Neural progenitor cell (in vitro differentiated cells): Measurements from ENCODE around the gene PHLDB2. TPM values are rescaled to one million over a fixed set of nuclear protein-coding genes. Genes with fewer than 3 reads are reported as not detected.

ENCODE experiments used
- DNase-seq: peaks from one replicate; pipeline ENCODE4 v3.0.0-alpha.2; 2016; ENCODE audit warnings: low spot score
- H2AFZ ChIP-seq: fragments of 200-600 bp; sonication (generic); replicated peaks from 2 replicates; pipeline ENCODE4 v1.6.1; 2016; ENCODE audit warnings: antibody characterized with exemption
- H3F3A ChIP-seq: fragments of 200-600 bp; sonication (generic); 2 replicates; pipeline ENCODE4 v1.6.1; 2016; ENCODE audit warnings: antibody characterized with exemption, low read depth
- H3K27ac ChIP-seq: fragments of 200-600 bp; sonication (generic); 2 replicates; pipeline ENCODE4 v1.5.1; 2016; ENCODE audit warnings: mild to moderate bottlenecking
- H3K27me3 ChIP-seq: fragments of 200-600 bp; sonication (generic); 2 replicates; pipeline ENCODE4 v1.6.1; 2016; ENCODE audit warnings: mild to moderate bottlenecking, moderate library complexity
- H3K36me3 ChIP-seq: fragments of 200-600 bp; sonication (generic); 2 replicates; pipeline ENCODE4 v1.5.1; 2016
- H3K4me1 ChIP-seq: fragments of 200-600 bp; sonication (generic); 2 replicates; pipeline ENCODE4 v1.6.1; 2016; ENCODE audit warnings: mixed run types
- H3K4me2 ChIP-seq: fragments of 200-600 bp; sonication (generic); 2 replicates; pipeline ENCODE4 v1.6.1; 2016
- H3K4me3 ChIP-seq: fragments of 200-600 bp; sonication (generic); 2 replicates; pipeline ENCODE4 v1.5.1; 2016
- H3K79me2 ChIP-seq: fragments of 200-600 bp; sonication (generic); 2 replicates; pipeline ENCODE4 v1.6.1; 2016; ENCODE audit warnings: low read depth
- H3K9ac ChIP-seq: fragments of 200-600 bp; sonication (generic); 2 replicates; pipeline ENCODE4 v1.6.1; 2016
- H3K9me3 ChIP-seq: fragments of 200-600 bp; sonication (generic); 2 replicates; pipeline ENCODE4 v1.5.1; 2016; ENCODE audit warnings: low read depth
- H4K20me1 ChIP-seq: fragments of 200-600 bp; sonication (generic); 2 replicates; pipeline ENCODE4 v1.6.1; 2016; ENCODE audit warnings: low read depth
- H3K27ac Mint-ChIP-seq: 3 replicates; pipeline ENCODE4 v1.8.0; 2021; ENCODE audit warnings: mixed read lengths
- H3K27me3 Mint-ChIP-seq: 2 replicates; pipeline ENCODE4 v1.8.0; 2022; ENCODE audit warnings: low read depth, mild to moderate bottlenecking, inconsistent platforms, moderate library complexity, mixed read lengths; ENCODE audit not compliant: insufficient read depth
- H3K36me3 Mint-ChIP-seq: 3 replicates; pipeline ENCODE4 v1.8.0; 2021; ENCODE audit warnings: mixed read lengths
- H3K4me1 Mint-ChIP-seq: 3 replicates; pipeline ENCODE4 v1.8.0; 2021; ENCODE audit warnings: mixed read lengths
- H3K4me3 Mint-ChIP-seq: 3 replicates; pipeline ENCODE4 v1.8.0; 2021; ENCODE audit warnings: mild to moderate bottlenecking, moderate library complexity, mixed read lengths
- H3K9me3 Mint-ChIP-seq: 3 replicates; pipeline ENCODE4 v1.8.0; 2020; ENCODE audit warnings: mixed read lengths
- EZH2 ChIP-seq: fragments of 200-600 bp; sonication (generic); IDR thresholded peaks from 2 replicates; pipeline ENCODE4 v1.6.1; 2017; ENCODE audit warnings: antibody characterized with exemption, mild to moderate bottlenecking, moderate library complexity
- EZH2phosphoT487 ChIP-seq: fragments of 200-600 bp; sonication (generic); IDR thresholded peaks from 2 replicates; pipeline ENCODE4 v1.6.1; 2017; ENCODE audit warnings: antibody characterized with exemption
- total RNA-seq: library from RNA; depleted of rRNA; stranded (reverse); fragments of >200 nt; gene quantifications from 2 replicates; pipeline ENCODE4 v1.2.3, GENCODE V29; 2015; ENCODE audit warnings: low replicate concordance
- TF ChIP-seq, protein P1 (sequence below): fragments of 200-600 bp; sonication (generic); IDR thresholded peaks from 2 replicates; pipeline ENCODE4 v1.5.1; 2017; ENCODE audit warnings: antibody characterized with exemption, mild to moderate bottlenecking

PHLDB2 gene
- total RNA-seq, result 12.8 and 15.9 TPM in 2 replicates

DNA sequence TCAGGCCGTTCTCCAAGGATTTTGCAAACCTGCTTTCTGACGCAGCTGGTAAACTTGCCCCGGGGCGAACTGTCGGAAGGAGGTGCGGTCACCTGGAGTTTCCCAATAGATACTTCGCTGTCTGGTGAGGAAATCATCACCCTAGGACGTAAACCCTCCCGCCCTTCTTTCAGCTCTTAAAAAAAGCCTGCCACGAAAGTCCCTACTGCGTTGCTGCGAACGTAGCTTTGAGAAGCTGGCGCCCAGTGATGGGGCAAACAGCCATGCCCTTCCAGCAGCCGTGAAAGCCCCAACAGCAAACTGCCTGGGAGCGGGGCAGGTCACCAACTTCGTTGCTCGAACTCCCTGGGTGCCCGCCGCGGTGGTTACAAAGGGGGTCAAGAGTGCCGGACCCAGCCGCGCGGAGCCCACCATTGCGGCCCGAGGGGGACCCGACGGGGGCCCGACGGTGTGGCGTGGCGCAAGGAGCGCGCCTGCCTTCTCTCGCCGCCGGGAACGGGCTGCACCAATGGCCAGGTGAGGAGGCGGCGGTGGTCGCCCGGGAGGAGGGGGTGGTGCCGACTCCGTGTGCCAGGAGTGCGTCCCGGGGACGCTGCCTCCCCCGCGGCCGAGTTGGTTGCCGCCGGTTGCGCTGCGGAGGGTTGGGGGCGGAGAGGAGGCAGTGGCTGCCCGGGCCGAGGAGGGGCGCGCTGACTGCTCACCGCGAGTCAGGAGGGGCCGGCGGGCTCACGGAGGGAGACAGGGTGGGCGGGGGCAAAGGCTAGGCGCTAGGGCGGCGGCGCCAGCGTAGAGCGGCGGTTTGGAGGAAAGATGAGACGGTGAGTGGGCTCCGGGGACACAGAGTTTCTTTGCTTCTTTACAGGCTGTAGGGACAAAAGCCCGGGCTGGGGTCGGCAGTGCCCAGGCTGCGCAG is at the start of gene PHLDB2:
Gene PHLDB2, plus strand, starts transcription at position 205 of the 913 bp plus-strand sequence. CDS start 24,813 bp downstream, outside the sequence.
- Histone ChIP-seq H3K27ac (peak within 1 kb of the TSS; percentile 88), H4K20me1 (peaks cover 12% of the 10 kb centered on the region), H2AFZ (peak within 1 kb of the TSS; percentile 96)

DNA sequence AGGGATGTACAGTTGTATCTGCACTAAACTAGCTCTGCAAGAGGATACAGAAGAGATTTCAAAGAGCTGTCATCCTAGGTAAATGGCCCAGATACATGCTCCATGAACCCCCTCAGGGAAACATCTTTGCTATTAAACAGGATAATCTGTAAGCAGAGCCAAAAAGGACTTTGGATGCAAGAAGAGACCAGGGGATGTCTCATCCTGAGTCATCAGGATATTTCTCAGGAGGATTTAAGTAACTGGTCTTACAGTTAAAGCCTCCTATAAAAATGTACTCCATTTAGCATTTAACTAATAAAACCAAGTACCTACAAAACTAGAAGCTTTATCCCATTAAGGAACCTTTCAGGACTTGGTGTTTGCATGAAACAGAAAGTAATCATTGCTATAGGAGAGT is 48.2 kb upstream of the PHLDB2 start:
- TF ChIP-seq EZH2phosphoT487 (no peak), EZH2 (no peak)
- TF ChIP-seq, protein P1, sequence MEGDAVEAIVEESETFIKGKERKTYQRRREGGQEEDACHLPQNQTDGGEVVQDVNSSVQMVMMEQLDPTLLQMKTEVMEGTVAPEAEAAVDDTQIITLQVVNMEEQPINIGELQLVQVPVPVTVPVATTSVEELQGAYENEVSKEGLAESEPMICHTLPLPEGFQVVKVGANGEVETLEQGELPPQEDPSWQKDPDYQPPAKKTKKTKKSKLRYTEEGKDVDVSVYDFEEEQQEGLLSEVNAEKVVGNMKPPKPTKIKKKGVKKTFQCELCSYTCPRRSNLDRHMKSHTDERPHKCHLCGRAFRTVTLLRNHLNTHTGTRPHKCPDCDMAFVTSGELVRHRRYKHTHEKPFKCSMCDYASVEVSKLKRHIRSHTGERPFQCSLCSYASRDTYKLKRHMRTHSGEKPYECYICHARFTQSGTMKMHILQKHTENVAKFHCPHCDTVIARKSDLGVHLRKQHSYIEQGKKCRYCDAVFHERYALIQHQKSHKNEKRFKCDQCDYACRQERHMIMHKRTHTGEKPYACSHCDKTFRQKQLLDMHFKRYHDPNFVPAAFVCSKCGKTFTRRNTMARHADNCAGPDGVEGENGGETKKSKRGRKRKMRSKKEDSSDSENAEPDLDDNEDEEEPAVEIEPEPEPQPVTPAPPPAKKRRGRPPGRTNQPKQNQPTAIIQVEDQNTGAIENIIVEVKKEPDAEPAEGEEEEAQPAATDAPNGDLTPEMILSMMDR, result no peak

More for the DNA sequence above, at the start of gene PHLDB2:
- peak within 1 kb of the TSS; percentile 97 for H3K4me3 Mint-ChIP-seq
- peaks cover 10% of the 10 kb centered on the region for H3K27me3 Mint-ChIP-seq
- Histone ChIP-seq H3K36me3 (no peaks in the 10 kb centered on the region), H3K4me2 (peak within 1 kb of the TSS; percentile 83), H3K9me3 (no peaks in the 10 kb centered on the region), H3K9ac (peak within 1 kb of the TSS; percentile 89), H3F3A (peaks cover 46% of the 10 kb centered on the region), H3K27me3 (peaks cover 84% of the 10 kb centered on the region), H3K79me2 (no peaks in the 10 kb centered on the region), H3K4me1 (peaks cover 37% of the 10 kb centered on the region), H3K4me3 (peak within 1 kb of the TSS; percentile 80)
- H3K36me3 Mint-ChIP-seq, result no peaks in the 10 kb centered on the region
- peak within 1 kb of the TSS; percentile 96 for H3K27ac Mint-ChIP-seq
- H3K4me1 Mint-ChIP-seq, result peaks cover 52% of the 10 kb centered on the region
- TF ChIP-seq, protein P1, result peak; percentile 26
- TF ChIP-seq EZH2 (no peak), EZH2phosphoT487 (no peak)
- H3K9me3 Mint-ChIP-seq, result no peaks in the 10 kb centered on the region
- DNase-seq, result peak; percentile 96

DNA sequence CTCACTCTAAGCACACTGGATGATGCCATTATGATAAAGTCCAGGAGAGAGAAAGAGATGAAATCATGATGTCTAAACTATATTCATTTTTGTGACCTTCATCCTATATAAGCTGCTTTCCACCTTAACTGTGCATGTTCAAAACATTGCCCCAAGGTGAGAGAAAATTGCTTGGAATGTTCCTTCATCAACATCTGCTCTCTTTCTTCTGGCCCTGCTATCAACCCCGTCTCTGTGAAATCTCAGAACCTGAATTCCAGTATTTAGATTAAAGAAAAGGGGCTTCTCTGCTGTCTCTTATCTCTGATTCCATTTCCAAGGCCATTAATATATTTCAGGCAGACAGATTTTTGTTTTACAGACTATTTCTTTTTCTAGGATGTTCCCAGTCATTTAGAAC is 47.3 kb upstream of the PHLDB2 start:
- Mint-ChIP-seq H3K27ac (no peak overlapping the region), H3K4me1 (no peaks in the 10 kb centered on the region), H3K4me3 (no peak overlapping the region), H3K36me3 (no peaks in the 10 kb centered on the region), H3K9me3 (peaks cover 19% of the 10 kb centered on the region), H3K27me3 (no peaks in the 10 kb centered on the region)
- Histone ChIP-seq H3K27ac (no peak overlapping the region), H3K27me3 (no peaks in the 10 kb centered on the region), H3K4me2 (no peak overlapping the region), H3K9ac (no peak overlapping the region), H3K4me1 (no peaks in the 10 kb centered on the region), H3K79me2 (no peaks in the 10 kb centered on the region), H3K4me3 (no peak overlapping the region), H3F3A (no peaks in the 10 kb centered on the region), H2AFZ (no peak overlapping the region), H4K20me1 (no peaks in the 10 kb centered on the region), H3K36me3 (no peaks in the 10 kb centered on the region), H3K9me3 (no peaks in the 10 kb centered on the region)
- TF ChIP-seq EZH2phosphoT487, result no peak
- TF ChIP-seq, protein P1, result no peak
- TF ChIP-seq EZH2, result no peak
- no peak for DNase-seq

More for the DNA sequence above, 48.2 kb upstream of the PHLDB2 start:
- no peaks in the 10 kb centered on the region for H3K4me1 ChIP-seq
- H3K36me3 ChIP-seq, result no peaks in the 10 kb centered on the region
- peaks cover 12% of the 10 kb centered on the region for H3K9me3 Mint-ChIP-seq
- no peak overlapping the region for H2AFZ ChIP-seq
- DNase-seq, result no peak
- H3K27me3 Mint-ChIP-seq, result no peaks in the 10 kb centered on the region
- no peaks in the 10 kb centered on the region for H3K9me3 ChIP-seq
- H3K79me2 ChIP-seq, result no peaks in the 10 kb centered on the region
- no peaks in the 10 kb centered on the region for H3K36me3 Mint-ChIP-seq
- H3K27me3 ChIP-seq, result no peaks in the 10 kb centered on the region
- H3F3A ChIP-seq, result no peaks in the 10 kb centered on the region
- H3K4me3 Mint-ChIP-seq, result no peak overlapping the region
- H3K4me1 Mint-ChIP-seq, result no peaks in the 10 kb centered on the region
- H3K4me2 ChIP-seq, result no peak overlapping the region
- H3K9ac ChIP-seq, result no peak overlapping the region
- H3K4me3 ChIP-seq, result no peak overlapping the region
- H4K20me1 ChIP-seq, result no peaks in the 10 kb centered on the region
- no peak overlapping the region for H3K27ac Mint-ChIP-seq
- H3K27ac ChIP-seq, result no peak overlapping the region
